ENCODE data around the gene CALR3. TPM values are rescaled to one million over a fixed set of nuclear protein-coding genes. Genes with fewer than 3 reads are reported as not detected.
"Not testable (repeated sequence)": the region's sequence is repeated elsewhere in the genome, so short reads cannot be mapped to it uniquely, and the experiment has no call there.

CALR3 gene
- total RNA-seq, 1 donor from 2014 or later, result 0.26 TPM

DNA sequence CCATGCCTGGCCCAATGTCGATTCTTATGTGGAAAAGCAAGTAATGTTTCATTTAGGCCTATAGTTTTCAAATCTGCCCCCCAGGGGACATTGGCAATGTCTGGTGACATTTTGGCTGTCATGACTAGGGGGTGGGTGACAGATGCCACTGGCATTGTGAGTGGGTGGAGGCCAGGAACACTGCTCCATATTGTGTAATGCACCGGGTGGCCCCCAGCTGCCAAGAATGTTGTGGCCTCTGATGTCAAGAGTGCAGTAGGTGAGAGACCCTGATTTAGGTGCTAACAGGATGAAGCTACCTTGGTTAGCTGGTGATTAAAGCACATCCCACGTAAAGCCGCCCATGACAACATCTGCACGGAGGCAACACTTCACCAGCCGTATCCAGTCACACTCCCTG, 11.0 kb upstream of the CALR3 start:
- Histone ChIP-seq H3K27me3 (ENCODE audit: control insufficient read depth, insufficient read depth, low read length) (no peaks in the 10 kb centered on the region), H3K36me3 (ENCODE audit: control insufficient read depth, insufficient read depth, low read length) (peaks cover 1% of the 10 kb centered on the region), H3K4me3 (ENCODE audit: low read depth, low read length) (no peak overlapping the region)
- TF ChIP-seq, protein P1, sequence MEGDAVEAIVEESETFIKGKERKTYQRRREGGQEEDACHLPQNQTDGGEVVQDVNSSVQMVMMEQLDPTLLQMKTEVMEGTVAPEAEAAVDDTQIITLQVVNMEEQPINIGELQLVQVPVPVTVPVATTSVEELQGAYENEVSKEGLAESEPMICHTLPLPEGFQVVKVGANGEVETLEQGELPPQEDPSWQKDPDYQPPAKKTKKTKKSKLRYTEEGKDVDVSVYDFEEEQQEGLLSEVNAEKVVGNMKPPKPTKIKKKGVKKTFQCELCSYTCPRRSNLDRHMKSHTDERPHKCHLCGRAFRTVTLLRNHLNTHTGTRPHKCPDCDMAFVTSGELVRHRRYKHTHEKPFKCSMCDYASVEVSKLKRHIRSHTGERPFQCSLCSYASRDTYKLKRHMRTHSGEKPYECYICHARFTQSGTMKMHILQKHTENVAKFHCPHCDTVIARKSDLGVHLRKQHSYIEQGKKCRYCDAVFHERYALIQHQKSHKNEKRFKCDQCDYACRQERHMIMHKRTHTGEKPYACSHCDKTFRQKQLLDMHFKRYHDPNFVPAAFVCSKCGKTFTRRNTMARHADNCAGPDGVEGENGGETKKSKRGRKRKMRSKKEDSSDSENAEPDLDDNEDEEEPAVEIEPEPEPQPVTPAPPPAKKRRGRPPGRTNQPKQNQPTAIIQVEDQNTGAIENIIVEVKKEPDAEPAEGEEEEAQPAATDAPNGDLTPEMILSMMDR (IDR thresholded peaks at IDR 0.05; ENCODE audit: insufficient read depth, low read length, severe bottlenecking), result no peak
- DNase-seq (ENCODE audit: low read depth) (no peak), FAIRE-seq (no peak)

DNA sequence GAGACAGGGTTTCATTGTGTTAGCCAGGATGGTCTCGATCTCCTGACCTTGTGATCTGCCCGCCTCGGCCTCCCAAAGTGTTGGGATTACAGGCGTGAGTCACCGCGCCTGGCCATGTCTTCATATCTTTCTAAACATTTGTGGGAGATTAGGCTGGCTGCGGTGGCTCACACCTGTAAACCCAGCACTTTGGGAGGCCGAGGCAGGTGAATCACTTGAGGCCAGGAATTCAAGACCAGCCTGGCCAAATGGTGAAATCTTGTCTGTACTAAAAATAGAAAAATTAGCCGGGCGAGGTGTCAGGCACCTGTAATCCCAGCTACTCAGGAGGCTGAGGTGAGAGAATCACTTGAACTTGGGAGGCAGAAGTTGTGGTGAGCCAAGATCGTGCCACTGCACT, 10.2 kb upstream of the CALR3 start:
- H3K4me3 ChIP-seq (ENCODE audit: low read depth, low read length); H3K36me3 ChIP-seq (ENCODE audit: control insufficient read depth, insufficient read depth, low read length); H3K27me3 ChIP-seq (ENCODE audit: control insufficient read depth, insufficient read depth, low read length); DNase-seq (ENCODE audit: low read depth); FAIRE-seq: not testable (repeated sequence)

DNA sequence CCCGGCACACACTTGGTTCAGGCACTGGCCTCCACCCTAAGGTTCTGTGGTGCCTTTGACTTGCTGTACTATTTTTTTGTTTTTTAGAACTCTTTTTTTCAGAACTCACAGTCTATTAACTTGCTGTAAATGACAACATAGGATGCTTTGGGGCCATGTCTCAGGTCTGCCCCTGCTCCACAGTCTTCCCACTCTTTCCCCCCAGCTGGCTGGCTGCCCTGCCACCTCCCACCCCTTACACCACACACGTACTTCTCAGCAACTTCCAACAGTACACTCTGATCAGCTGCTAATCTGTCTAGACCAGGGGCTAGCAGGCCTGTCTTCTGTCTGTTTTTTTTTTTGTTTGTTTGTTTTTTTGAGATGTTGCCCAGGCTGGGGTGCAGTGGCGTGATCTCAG, 8.3 kb upstream of the CALR3 start:
- FAIRE-seq (no peak), DNase-seq (ENCODE audit: low read depth) (no peak)
- H3K36me3 ChIP-seq (ENCODE audit: control insufficient read depth, insufficient read depth, low read length), result no peaks in the 10 kb centered on the region
- H3K4me3 ChIP-seq (ENCODE audit: low read depth, low read length), result no peak overlapping the region
- no peaks in the 10 kb centered on the region for H3K27me3 ChIP-seq (ENCODE audit: control insufficient read depth, insufficient read depth, low read length)
- TF ChIP-seq, protein P1 (IDR thresholded peaks at IDR 0.05; ENCODE audit: insufficient read depth, low read length, severe bottlenecking), result no peak

DNA sequence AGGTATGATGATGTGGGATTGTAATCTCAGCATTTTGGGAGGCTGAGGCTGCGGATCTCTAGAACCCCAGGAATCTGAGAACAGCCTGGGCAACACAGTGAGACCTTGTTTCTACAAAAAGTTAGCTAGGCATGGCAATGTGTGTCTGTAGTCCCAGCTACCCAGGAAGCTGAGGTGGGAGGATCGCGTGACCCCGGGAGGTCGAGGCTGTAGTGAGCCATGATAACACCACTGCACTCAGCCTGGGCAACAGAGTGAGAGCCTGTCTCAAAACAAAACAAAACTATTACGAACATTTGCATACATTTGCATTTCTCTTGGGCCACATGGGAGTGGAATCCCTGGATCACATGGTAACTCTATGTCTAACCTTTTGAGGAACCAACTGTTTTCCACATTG, 1.9 kb upstream of the CALR3 start:
- Histone ChIP-seq H3K27me3 (ENCODE audit: control insufficient read depth, insufficient read depth, low read length) (no peaks in the 10 kb centered on the region), H3K4me3 (ENCODE audit: low read depth, low read length) (no peak overlapping the region), H3K36me3 (ENCODE audit: control insufficient read depth, insufficient read depth, low read length) (no peaks in the 10 kb centered on the region)
- TF ChIP-seq, protein P1 (IDR thresholded peaks at IDR 0.05; ENCODE audit: insufficient read depth, low read length, severe bottlenecking), result no peak
- no peak for DNase-seq (ENCODE audit: low read depth)
- FAIRE-seq, result no peak

DNA sequence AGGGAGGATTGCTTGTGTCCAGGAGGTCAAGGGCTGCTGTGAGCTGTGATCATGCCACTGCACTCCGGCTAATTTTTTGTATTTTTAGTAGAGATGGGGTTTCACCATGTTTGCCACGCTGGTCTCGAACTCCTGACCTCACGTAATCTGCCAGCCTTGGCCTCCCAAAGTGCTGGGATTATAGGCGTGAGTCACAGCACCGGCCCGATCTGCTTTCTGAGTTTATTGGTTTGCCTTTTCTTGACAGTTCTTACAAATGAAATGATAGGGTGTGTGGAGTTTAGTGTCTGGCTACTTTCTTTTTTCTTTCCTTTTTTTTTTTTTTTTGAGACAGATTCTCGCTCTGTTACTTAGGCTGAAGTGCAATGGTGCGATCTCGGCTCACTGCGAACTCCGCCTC, 1.1 kb upstream of the CALR3 start:
- no peak for DNase-seq (ENCODE audit: low read depth)
- H3K27me3 ChIP-seq (ENCODE audit: control insufficient read depth, insufficient read depth, low read length), result no peaks in the 10 kb centered on the region
- H3K4me3 ChIP-seq (ENCODE audit: low read depth, low read length), result no peak overlapping the region
- TF ChIP-seq, protein P1 (IDR thresholded peaks at IDR 0.05; ENCODE audit: insufficient read depth, low read length, severe bottlenecking), result no peak
- H3K36me3 ChIP-seq (ENCODE audit: control insufficient read depth, insufficient read depth, low read length), result no peaks in the 10 kb centered on the region
- FAIRE-seq, result no peak

DNA sequence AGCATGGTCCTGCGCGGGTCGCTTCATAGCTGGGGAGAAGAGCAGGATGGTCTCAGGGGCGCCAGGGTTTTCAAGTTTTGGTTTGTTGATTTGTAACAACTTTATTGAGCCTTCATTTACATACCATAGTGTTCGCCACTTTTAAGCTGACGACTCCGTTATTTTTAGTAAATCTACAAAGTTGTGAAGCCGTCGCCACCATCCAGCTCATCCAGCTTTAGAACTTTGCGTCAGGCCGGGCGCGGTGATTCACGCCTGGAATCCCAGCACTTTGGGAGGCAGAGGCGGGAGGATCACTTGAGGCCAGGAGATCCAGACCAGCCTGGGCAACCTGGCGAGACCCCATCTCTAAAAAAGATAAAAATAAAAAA, 631 bp upstream of the CALR3 start:
- FAIRE-seq (no peak), DNase-seq (ENCODE audit: low read depth) (peak; percentile 43)
- TF ChIP-seq, protein P1 (IDR thresholded peaks at IDR 0.05; ENCODE audit: insufficient read depth, low read length, severe bottlenecking), result no peak
- Histone ChIP-seq H3K36me3 (ENCODE audit: control insufficient read depth, insufficient read depth, low read length) (no peaks in the 10 kb centered on the region), H3K4me3 (ENCODE audit: low read depth, low read length) (peak overlapping the region; percentile 91), H3K27me3 (ENCODE audit: control insufficient read depth, insufficient read depth, low read length) (no peaks in the 10 kb centered on the region)

DNA sequence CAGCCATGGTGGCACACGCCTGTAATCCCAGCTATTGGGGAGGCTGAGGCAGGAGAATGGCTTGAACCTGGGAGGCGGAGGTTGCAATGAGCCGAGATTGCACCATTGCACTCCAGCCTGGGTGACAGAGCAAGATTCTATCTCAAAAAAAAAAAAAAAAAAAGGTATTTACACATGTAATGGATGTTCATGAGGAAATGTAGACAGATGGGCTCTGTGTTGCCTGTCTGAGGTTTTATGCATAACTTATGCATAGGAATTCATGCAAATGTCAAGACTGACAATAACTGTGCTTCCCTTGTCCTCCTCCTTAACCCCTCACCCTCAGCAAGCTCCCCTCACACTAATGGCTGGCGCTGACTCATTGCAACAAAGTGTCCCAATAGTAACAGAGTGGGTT, 9.5 kb downstream of the CALR3 start:
- not testable (repeated sequence) for FAIRE-seq; H3K36me3 ChIP-seq (ENCODE audit: control insufficient read depth, insufficient read depth, low read length); DNase-seq (ENCODE audit: low read depth); H3K27me3 ChIP-seq (ENCODE audit: control insufficient read depth, insufficient read depth, low read length); H3K4me3 ChIP-seq (ENCODE audit: low read depth, low read length)

Data from bronchial epithelial cell (primary cell).